GM12878 (cell line): ENCODE results near the gene NRG2. TPM values are rescaled to one million over a fixed set of nuclear protein-coding genes. Genes with fewer than 3 reads are reported as not detected.

Source experiments
- ATAC-seq: fragments of 200-7000 bp; cut with Tn5 transposase; 3 replicates; pipeline ENCODE4 v1.9.1; 2020; ENCODE audit warnings: mild to moderate bottlenecking, moderate library complexity
- BruUV-seq: library from RNA; stranded (reverse); fragments of 400-500 nt; replicated peaks from 2 replicates; lab custom pipeline; 2021; lab: Mats Ljungman, UMichigan
- CTCF ChIA-PET: fragments of 300-600 bp; sonication (Branson Sonifier 250); formaldehyde crosslinking; extraction: SDS; loops from one replicate; lab custom pipeline; 2021; ENCODE audit warnings: inconsistent platforms; lab: Yijun Ruan, JAX
- POLR2A ChIA-PET: fragments of 350-600 bp; formaldehyde crosslinking; extraction: SDS; loops from one replicate; lab custom pipeline; 2021; ENCODE audit warnings: inconsistent platforms; lab: Charles Lee
- RAD21 ChIA-PET: fragments of 300-600 bp; sonication (Branson Sonifier 250); formaldehyde crosslinking; loops from one replicate; lab custom pipeline; 2023; ENCODE audit warnings: antibody characterized with exemption; ENCODE audit not compliant: unreplicated experiment; lab: Charles Lee
- SMC1A ChIA-PET: fragments of 300-600 bp; sonication (Branson Sonifier 250); formaldehyde crosslinking; loops from one replicate; lab custom pipeline; 2023; ENCODE audit not compliant: unreplicated experiment, uncharacterized antibody; lab: Charles Lee
- DNase-seq: peaks from one replicate; pipeline ENCODE4 v3.0.0-alpha.2; 2011; ENCODE audit warnings: low read depth, low spot score
- FAIRE-seq: peaks from 3 replicates; lab custom pipeline; 2011; peaks lifted over from hg19 to GRCh38; lab: Jason Lieb, UNC
- H2AFZ ChIP-seq: 2 replicates; pipeline ENCODE4 v1.6.0; 2011; ENCODE audit warnings: low read depth, low read length, control low read depth; ENCODE audit not compliant: control insufficient read depth
- H3K27ac ChIP-seq: 2 replicates; pipeline ENCODE4 v1.5.1; 2011; ENCODE audit warnings: control low read depth; ENCODE audit not compliant: control insufficient read depth, insufficient read depth
- H3K27me3 ChIP-seq, 2 experiments: replicated peaks in 1 of 2; 2 replicates each; pipeline versions ENCODE4 v1.6.0 to v1.6.1; 2011; ENCODE audit warnings: low read length in 1 of 2; ENCODE audit not compliant: control insufficient read depth in 2 of 2, insufficient read depth in 2 of 2
- H3K36me3 ChIP-seq, 2 experiments: 2 replicates each; pipeline ENCODE4 v1.5.1; 2011; ENCODE audit warnings: low read length in 1 of 2; ENCODE audit not compliant: control insufficient read depth in 2 of 2, insufficient read depth in 2 of 2
- H3K4me1 ChIP-seq: 2 replicates; pipeline ENCODE4 v1.6.1; 2011; ENCODE audit warnings: mild to moderate bottlenecking, low read length, moderate library complexity, mixed read lengths; ENCODE audit not compliant: control insufficient read depth, insufficient read depth
- H3K4me2 ChIP-seq: 2 replicates; pipeline ENCODE4 v1.6.0; 2011; ENCODE audit warnings: control low read depth; ENCODE audit not compliant: control insufficient read depth, insufficient read depth
- H3K4me3 ChIP-seq: fragments of 200-600 bp; sonication (generic); 2 replicates; pipeline ENCODE4 v1.5.1; 2016
- H3K79me2 ChIP-seq: 2 replicates; pipeline ENCODE4 v1.6.0; 2011; ENCODE audit warnings: low read length; ENCODE audit not compliant: control insufficient read depth, insufficient read depth
- H3K9ac ChIP-seq: 2 replicates; pipeline ENCODE4 v1.8.0; 2011; ENCODE audit warnings: low read length, control low read depth, mixed read lengths; ENCODE audit not compliant: control insufficient read depth, insufficient read depth
- H3K9me3 ChIP-seq: replicated peaks from 3 replicates; pipeline ENCODE4 v1.5.1; 2011; ENCODE audit warnings: mild to moderate bottlenecking, low read length; ENCODE audit not compliant: control insufficient read depth, insufficient read depth
- H4K20me1 ChIP-seq: 2 replicates; pipeline ENCODE4 v1.6.0; 2011; ENCODE audit not compliant: control insufficient read depth, insufficient read depth
- CTCF ChIP-seq, 3 experiments: IDR thresholded peaks in 2 of 3; conservative IDR thresholded peaks in 1 of 3; 2 replicates each; pipeline ENCODE4 v1.5.1; 2011; ENCODE audit warnings: low read depth in 3 of 3, low read length in 3 of 3, mild to moderate bottlenecking in 3 of 3, control low read depth in 2 of 3, moderate library complexity in 2 of 3, inconsistent platforms in 1 of 3, mixed read lengths in 1 of 3; ENCODE audit not compliant: control insufficient read depth in 2 of 3, insufficient read depth in 1 of 3; ENCODE audit errors: extremely low read depth in 1 of 3
- CUX1 ChIP-seq: IDR thresholded peaks from 2 replicates; pipeline ENCODE4 v1.6.1; 2012; ENCODE audit warnings: improper control_type of control experiment, low read depth, low read length; ENCODE audit not compliant: insufficient replicate concordance
- HDAC2 ChIP-seq: fragments of 200-600 bp; sonication (generic); IDR thresholded peaks from 2 replicates; pipeline ENCODE4 v1.6.1; 2017
- YY1 ChIP-seq: IDR thresholded peaks from 2 replicates; pipeline ENCODE4 v1.6.1; 2011; ENCODE audit warnings: low read depth, mild to moderate bottlenecking, low read length
- ZBTB33 ChIP-seq: fragments of 450-650 bp; IDR thresholded peaks from 2 replicates; pipeline ENCODE4 v1.6.1; 2017; ENCODE audit warnings: mild to moderate bottlenecking
- ZNF217 ChIP-seq: fragments of 450-650 bp; IDR thresholded peaks from 2 replicates; pipeline ENCODE4 v1.6.1; 2017; ENCODE audit warnings: antibody characterized with exemption, mild to moderate bottlenecking
- ZNF384 ChIP-seq: IDR thresholded peaks from 2 replicates; pipeline ENCODE4 v1.6.1; 2012; ENCODE audit warnings: low read depth, mild to moderate bottlenecking, low read length, improper control_type of control experiment, borderline replicate concordance
- WGBS: methylation state at CpG from one replicate; pipeline ENCODE4 v1.1.6; 2016; ENCODE audit warnings: low lambda C conversion rate; ENCODE audit not compliant: insufficient replicate concordance, insufficient coverage; ENCODE audit errors: missing lambda C conversion rate; 5-methylcytosine and 5-hydroxymethylcytosine counted together
- in situ Hi-C: fragments of 300-500 bp; cut with MboI; formaldehyde crosslinking; loops from 9 replicates; pipeline ENCODE4 v1.14.3; 2018; ENCODE audit warnings: mixed read lengths
- intact Hi-C: fragments of 100-400 bp; cut with micrococcal nuclease; formaldehyde crosslinking; loops from one replicate; pipeline ENCODE4 v1.14.2; 2022; ENCODE audit not compliant: unreplicated experiment
- polyA plus RNA-seq, 11 experiments: library from polyadenylated mRNA; depleted of rRNA in 4 of 11; unstranded in 6 of 11; stranded (reverse) in 5 of 11; fragments of >200 nt; fragmentation: Nextera tagmentation in 4 of 11; fragmentation: Illumina TruSeq in 1 of 11; extraction: Ambion mirVana in 4 of 11; extraction: Trizol in 1 of 11; gene quantifications; 1 replicate in 1 of 11; 2 replicates in 10 of 11; pipeline versions ENCODE4 v1.2.1 to v1.2.3, GENCODE V29; 2011 to 2016; ENCODE audit warnings: inconsistent platforms in 2 of 11, missing spikeins in 2 of 11, low read depth in 1 of 11
- total RNA-seq, 4 experiments: library from RNA; depleted of rRNA in 3 of 4; stranded (reverse); fragments of >200 nt in 3 of 4; fragmentation: Illumina TruSeq in 1 of 4; extraction: Trizol in 1 of 4; gene quantifications; 2 replicates each; pipeline versions ENCODE4 v1.2.1 to v1.2.3, GENCODE V29; 2013 to 2021

The NRG2 gene
- total and polyA plus RNA-seq, 10 of the 15 experiments (the other 5 are each of a cell fraction or from before 2014, with no cell fraction given): 0.10 to 21.7 (median 9.6) TPM

GRCh38 chr5:139806111-139806510 lies 237.0 kb downstream of the NRG2 start:
- TF ChIP-seq ZNF217: no peak
- no peak for TF ChIP-seq CTCF (IDR thresholded peaks at IDR 0.05 in 2 of 3, conservative IDR thresholded peaks at IDR 0.05 in 1 of 3; ENCODE audit: control insufficient read depth in 2 of 3, extremely low read depth in 1 of 3, insufficient read depth in 1 of 3, low read depth in 3 of 3, low read length in 3 of 3)
- Histone ChIP-seq H3K27me3 (peaks cover 0 to 6% of the 10 kb centered on the region in 2 experiments; a peak in 3 of 4 replicates), H3K4me1 (no peaks in the 10 kb centered on the region), H4K20me1 (no peaks in the 10 kb centered on the region; the same call in 1 of the 2 replicates), H3K9ac (no peak overlapping the region), H3K27ac (no peak overlapping the region), H3K79me2 (no peaks in the 10 kb centered on the region), H3K36me3 (no peaks in the 10 kb centered on the region), H2AFZ (no peak overlapping the region), H3K9me3 (no peaks in the 10 kb centered on the region), H3K4me2 (no peak overlapping the region), H3K4me3 (no peak overlapping the region)
- WGBS: 4% methylated on average over 4 of the region's 4 CpGs
- DNase-seq (no peak), FAIRE-seq (no peak), ATAC-seq (no peak)
- BruUV-seq: no TSS peak
- in situ Hi-C loops (no loop called here), intact Hi-C loops (no loop called here)
- ChIA-PET RAD21 (no interaction called here), SMC1A (interaction anchor here (1.1 kb wide), 1 partner anchor 162 kb away, joined by 4 read pairs; no protein-coding TSS in a partner anchor), POLR2A (no interaction called here), CTCF (interaction anchor here (1.3 kb wide), 1 partner anchor 18 kb away, joined by 4 read pairs; no protein-coding TSS in a partner anchor)

- in situ Hi-C loops (no loop called here), intact Hi-C loops (no loop called here)
- SMC1A ChIA-PET: no interaction called here
- BruUV-seq: no TSS peak
- Histone ChIP-seq H3K36me3 (no peaks in the 10 kb centered on the region), H3K9ac (no peak overlapping the region), H3K79me2 (no peaks in the 10 kb centered on the region), H3K4me2 (no peak overlapping the region), H3K27me3 (peaks cover 0 to 6% of the 10 kb centered on the region in 2 experiments; a peak in 3 of 4 replicates), H4K20me1 (no peaks in the 10 kb centered on the region; the same call in 1 of the 2 replicates), H3K4me3 (no peak overlapping the region), H3K9me3 (no peaks in the 10 kb centered on the region), H3K4me1 (no peaks in the 10 kb centered on the region), H2AFZ (no peak overlapping the region), H3K27ac (no peak overlapping the region)
- POLR2A ChIA-PET: no interaction called here
- CTCF ChIA-PET: interaction anchor here (1.3 kb wide), 1 partner anchor 18 kb away, joined by 4 read pairs; no protein-coding TSS in a partner anchor
- no peak for DNase-seq
- RAD21 ChIA-PET: no interaction called here
- 37% methylated on average over 2 of the region's 2 CpGs for WGBS
- no peak for FAIRE-seq
- no peak for ATAC-seq
- no peak for TF ChIP-seq ZBTB33
- no peak for TF ChIP-seq YY1
- no peak for TF ChIP-seq HDAC2
- TF ChIP-seq CUX1: no peak
- TF ChIP-seq ZNF384: no peak
Measured at GRCh38 chr5:139805545-139805944, 237.6 kb downstream of the NRG2 start.
